HepG2 (cell line): ENCODE results near the gene KCNF1. TPM values are rescaled to one million over a fixed set of nuclear protein-coding genes. Genes with fewer than 3 reads are reported as not detected.

Source experiments
- ATAC-seq: fragments of 200-7000 bp; cut with Tn5 transposase; 3 replicates; pipeline ENCODE4 v1.9.1; 2020; ENCODE audit warnings: mild to moderate bottlenecking, moderate library complexity
- BruUV-seq: library from RNA; stranded (reverse); fragments of 400-500 nt; replicated peaks from 2 replicates; lab custom pipeline; 2021; lab: Mats Ljungman, UMichigan
- CTCF ChIA-PET: fragments of 300-600 bp; formaldehyde crosslinking; extraction: SDS; loops from one replicate; lab custom pipeline; 2021; ENCODE audit warnings: low total read pairs, inconsistent platforms, low intra/inter-chr PET ratio; lab: Yijun Ruan, JAX
- POLR2A ChIA-PET: fragments of 350-600 bp; sonication (Branson Sonifier 250); formaldehyde crosslinking; loops from one replicate; lab custom pipeline; 2020; ENCODE audit warnings: antibody characterized with exemption, inconsistent platforms; lab: Yijun Ruan, JAX
- DNase-seq: peaks from one replicate; pipeline ENCODE4 v3.0.0-alpha.2; 2015; ENCODE audit warnings: low spot score
- FAIRE-seq: peaks from 3 replicates; lab custom pipeline; 2011; peaks lifted over from hg19 to GRCh38; lab: Jason Lieb, UNC
- H2AFZ ChIP-seq: one replicate; pipeline ENCODE4 v1.6.1; 2011; ENCODE audit warnings: low read length, inconsistent platforms
- H3K27ac ChIP-seq: fragments of 300-600 bp; 3 replicates; pipeline ENCODE4 v1.8.0; 2011; ENCODE audit warnings: mixed run types, mild to moderate bottlenecking, mixed read lengths, low read length, inconsistent platforms; ENCODE audit not compliant: insufficient read depth; ENCODE audit errors: extremely low read length
- H3K27me3 ChIP-seq, 2 experiments: fragments of 200-600 bp in 1 of 2; 2 replicates in 1 of 2; 3 replicates in 1 of 2; pipeline versions ENCODE4 v1.6.0 to v1.8.0; 2011; ENCODE audit warnings: low read length in 2 of 2, mild to moderate bottlenecking in 2 of 2, moderate library complexity in 2 of 2, inconsistent platforms in 1 of 2; ENCODE audit not compliant: insufficient read depth in 2 of 2, control insufficient read depth in 1 of 2
- H3K36me3 ChIP-seq, 2 experiments: fragments of 200-600 bp in 1 of 2; replicated peaks in 1 of 2; 2 replicates in 1 of 2; 3 replicates in 1 of 2; pipeline versions ENCODE4 v1.5.1 to v1.8.0; 2011; ENCODE audit warnings: low read length in 2 of 2, inconsistent platforms in 1 of 2; ENCODE audit not compliant: insufficient read depth in 2 of 2, control insufficient read depth in 1 of 2
- H3K4me1 ChIP-seq: 2 replicates; pipeline ENCODE4 v1.5.1; 2012; ENCODE audit warnings: low read length, inconsistent platforms; ENCODE audit not compliant: insufficient read depth
- H3K4me2 ChIP-seq: 2 replicates; pipeline ENCODE4 v1.6.0; 2011; ENCODE audit warnings: low read depth, low read length, inconsistent platforms
- H3K4me3 ChIP-seq, 3 experiments: fragments of 200-600 bp in 1 of 3; sonication (generic), shearing (Covaris generic) in 1 of 3; replicated peaks in 1 of 3; 2 replicates each; pipeline ENCODE4 v1.5.1; 2011 to 2016; ENCODE audit warnings: low read length in 3 of 3, inconsistent platforms in 2 of 3, low read depth in 2 of 3, mild to moderate bottlenecking in 2 of 3, control low read depth in 1 of 3, mixed read lengths in 1 of 3; ENCODE audit not compliant: insufficient read depth in 1 of 3
- H3K79me2 ChIP-seq: one replicate; pipeline ENCODE4 v1.6.1; 2011; ENCODE audit warnings: low read length, inconsistent platforms; ENCODE audit not compliant: insufficient read depth
- H3K9ac ChIP-seq: 2 replicates; pipeline ENCODE4 v1.6.0; 2011; ENCODE audit warnings: mild to moderate bottlenecking, low read depth, low read length, inconsistent platforms; ENCODE audit not compliant: insufficient read depth
- H3K9me3 ChIP-seq: 2 replicates; pipeline ENCODE4 v1.5.1; 2012; ENCODE audit warnings: mild to moderate bottlenecking, low read length
- H4K20me1 ChIP-seq: 2 replicates; pipeline ENCODE4 v1.6.0; 2011; ENCODE audit warnings: inconsistent platforms, mild to moderate bottlenecking, low read length, moderate library complexity; ENCODE audit not compliant: insufficient read depth
- ARID4A ChIP-seq: sonication (generic); formaldehyde crosslinking; IDR thresholded peaks from 2 replicates; pipeline ENCODE4 v1.5.0; 2020; ENCODE audit warnings: mild to moderate bottlenecking, missing genetic modification reagents, borderline replicate concordance
- ATRX ChIP-seq: sonication (generic); formaldehyde crosslinking; IDR thresholded peaks from 2 replicates; pipeline ENCODE4 v1.4.0; 2020; ENCODE audit warnings: missing genetic modification reagents, borderline replicate concordance
- BHLHE40 ChIP-seq: IDR thresholded peaks from 2 replicates; pipeline ENCODE4 v1.6.1; 2011; ENCODE audit warnings: low read length, improper control_type of control experiment
- BRCA1 ChIP-seq: sonication (generic); formaldehyde crosslinking; IDR thresholded peaks from 2 replicates; pipeline ENCODE4 v1.4.0; 2020; ENCODE audit warnings: missing genetic modification reagents
- CREM ChIP-seq, 2 experiments: sonication (generic) in 1 of 2; formaldehyde crosslinking in 1 of 2; IDR thresholded peaks; 2 replicates each; pipeline versions ENCODE4 v1.4.0 to v1.6.1; 2016 to 2020; ENCODE audit warnings: antibody characterized with exemption in 1 of 2, mild to moderate bottlenecking in 1 of 2, missing genetic modification reagents in 1 of 2
- ETV5 ChIP-seq: IDR thresholded peaks from 2 replicates; pipeline ENCODE4 v1.6.1; 2018; ENCODE audit warnings: missing biosample characterization, missing genetic modification reagents, inconsistent platforms, borderline replicate concordance
- HOXA3 ChIP-seq: sonication (generic); formaldehyde crosslinking; IDR thresholded peaks from 2 replicates; pipeline ENCODE4 v1.5.0; 2020; ENCODE audit warnings: missing genetic modification reagents
- RORA ChIP-seq: sonication (generic); formaldehyde crosslinking; IDR thresholded peaks from 2 replicates; pipeline ENCODE4 v1.5.0; 2020; ENCODE audit warnings: mild to moderate bottlenecking, missing genetic modification reagents, moderate library complexity
- TFDP1 ChIP-seq: IDR thresholded peaks from 2 replicates; pipeline ENCODE4 v1.6.1; 2016; ENCODE audit warnings: missing compliant biosample characterization, missing genetic modification reagents, borderline replicate concordance
- ZBTB25 ChIP-seq: IDR thresholded peaks from 2 replicates; pipeline ENCODE4 v1.6.1; 2018; ENCODE audit warnings: missing genetic modification reagents
- ZC3H13 ChIP-seq: sonication (generic); formaldehyde crosslinking; IDR thresholded peaks from 2 replicates; pipeline ENCODE4 v1.8.1; 2023; ENCODE audit warnings: mild to moderate bottlenecking, missing genetic modification reagents, moderate library complexity
- ZNF460 ChIP-seq: sonication (generic); formaldehyde crosslinking; IDR thresholded peaks from 2 replicates; pipeline ENCODE4 v1.5.1; 2020; ENCODE audit warnings: missing genetic modification reagents, mild to moderate bottlenecking, borderline replicate concordance
- ZNF513 ChIP-seq: sonication (generic); formaldehyde crosslinking; conservative IDR thresholded peaks from 2 replicates; pipeline ENCODE4 v1.5.0; 2020; ENCODE audit warnings: missing genetic modification reagents
- ZNF781 ChIP-seq: sonication (generic); formaldehyde crosslinking; IDR thresholded peaks from 2 replicates; pipeline ENCODE4 v1.5.1; 2020; ENCODE audit warnings: borderline replicate concordance, mild to moderate bottlenecking, missing genetic modification reagents; ENCODE audit errors: not compliant biosample characterization
- ZNF850 ChIP-seq: sonication (generic); formaldehyde crosslinking; conservative IDR thresholded peaks from 2 replicates; pipeline ENCODE4 v1.9.0; 2021; ENCODE audit warnings: mild to moderate bottlenecking, missing genetic modification reagents
- WGBS: methylation state at CpG from one replicate; pipeline ENCODE4 v1.1.6; 2017; ENCODE audit warnings: low lambda C conversion rate; 5-methylcytosine and 5-hydroxymethylcytosine counted together
- in situ Hi-C: cut with HindIII; loops from 2 replicates; pipeline ENCODE4 v1.10.0; 2017; ENCODE audit warnings: low pct_unique_long_range_greater_than_20kb; ENCODE audit not compliant: extremely low pct_ligation_motif_present
- intact Hi-C: fragments of 100-400 bp; cut with micrococcal nuclease; formaldehyde crosslinking; loops from one replicate; pipeline ENCODE4 v1.10.0; 2022; ENCODE audit not compliant: unreplicated experiment
- polyA plus RNA-seq, 8 experiments: library from polyadenylated mRNA; depleted of rRNA in 3 of 8; stranded (reverse) in 7 of 8; unstranded in 1 of 8; fragments of >200 nt; fragmentation: Illumina TruSeq in 4 of 8; extraction: Trizol in 4 of 8; gene quantifications; 2 replicates each; pipeline versions ENCODE4 v1.2.1 to v1.2.3, GENCODE V29; 2011 to 2016; ENCODE audit warnings: low read depth in 4 of 8, missing spikeins in 1 of 8, mixed read lengths in 1 of 8; ENCODE audit not compliant: insufficient read depth in 1 of 8
- total RNA-seq, 5 experiments: library from RNA; depleted of rRNA; stranded (reverse); fragments of >200 nt; fragmentation: Illumina TruSeq; extraction: Trizol; gene quantifications; 2 replicates each; pipeline ENCODE4 v1.2.3, GENCODE V29; 2016; ENCODE audit warnings: low read depth in 1 of 5
- TF ChIP-seq, protein P1 (sequence below): IDR thresholded peaks from 2 replicates; pipeline ENCODE4 v1.6.1; 2016; ENCODE audit warnings: mild to moderate bottlenecking

KCNF1 gene
- total and polyA plus RNA-seq, 2 of the 13 experiments (the other 11 are each of a cell fraction or from before 2014, with no cell fraction given) = 0.09 to 0.12 TPM

GRCh38 chr2:10919410-10919770 lies 7.7 kb downstream of the KCNF1 start:
- Histone ChIP-seq H3K9me3 (no peaks in the 10 kb centered on the region), H2AFZ (no peak overlapping the region), H3K36me3 (no peaks in the 10 kb centered on the region), H3K27me3 (peaks cover 15 to 93% of the 10 kb centered on the region in 2 experiments), H3K9ac (no peak overlapping the region), H3K4me2 (no peak overlapping the region), H3K79me2 (no peaks in the 10 kb centered on the region), H3K4me3 (no peak overlapping the region), H3K27ac (no peak overlapping the region), H4K20me1 (no peaks in the 10 kb centered on the region; the same call in 1 of the 2 replicates), H3K4me1 (no peaks in the 10 kb centered on the region)
- intact Hi-C loops = loop anchor here (10.0 kb wide), 1 partner anchor 205 kb away; no protein-coding TSS in a partner anchor
- CTCF ChIA-PET = no interaction called here
- in situ Hi-C loops = no loop called here
- no TSS peak for BruUV-seq
- POLR2A ChIA-PET = no interaction called here
- WGBS = 37% methylated on average over 9 of the region's 9 CpGs
- DNase-seq (no peak), ATAC-seq (no peak), FAIRE-seq (no peak)
- TF ChIP-seq ETV5 (CRISPR knock-in tag) (no peak), ZNF781 (CRISPR knock-in tag) (no peak), ZNF460 (CRISPR knock-in tag) (no peak), ZBTB25 (CRISPR knock-in tag) (no peak), HOXA3 (no peak), ARID4A (CRISPR knock-in tag) (no peak), ATRX (no peak), TFDP1 (CRISPR knock-in tag) (no peak), ZNF850 (no peak), RORA (CRISPR knock-in tag) (no peak), CREM (IDR thresholded peaks at IDR 0.05) (no peak), CREM (CRISPR knock-in tag; IDR thresholded peaks at IDR 0.05) (no peak), BRCA1 (CRISPR knock-in tag) (no peak), BHLHE40 (no peak), ZC3H13 (no peak), ZNF513 (no peak)
- TF ChIP-seq, protein P1, sequence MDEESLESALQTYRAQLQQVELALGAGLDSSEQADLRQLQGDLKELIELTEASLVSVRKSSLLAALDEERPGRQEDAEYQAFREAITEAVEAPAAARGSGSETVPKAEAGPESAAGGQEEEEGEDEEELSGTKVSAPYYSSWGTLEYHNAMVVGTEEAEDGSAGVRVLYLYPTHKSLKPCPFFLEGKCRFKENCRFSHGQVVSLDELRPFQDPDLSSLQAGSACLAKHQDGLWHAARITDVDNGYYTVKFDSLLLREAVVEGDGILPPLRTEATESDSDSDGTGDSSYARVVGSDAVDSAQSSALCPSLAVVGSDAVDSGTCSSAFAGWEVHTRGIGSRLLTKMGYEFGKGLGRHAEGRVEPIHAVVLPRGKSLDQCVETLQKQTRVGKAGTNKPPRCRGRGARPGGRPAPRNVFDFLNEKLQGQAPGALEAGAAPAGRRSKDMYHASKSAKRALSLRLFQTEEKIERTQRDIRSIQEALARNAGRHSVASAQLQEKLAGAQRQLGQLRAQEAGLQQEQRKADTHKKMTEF (CRISPR knock-in tag) = no peak
